ENCODE measurements around the gene NEMF. TPM values are rescaled to one million over a fixed set of nuclear protein-coding genes. Genes with fewer than 3 reads are reported as not detected.

Gene NEMF
- total RNA-seq, 1 experiment from 2014 or later, result 55.0 TPM

GRCh38 chr14:49770212-49770817, 82.3 kb downstream of the NEMF start:
- Mint-ChIP-seq H3K9me3 (ENCODE audit: unreplicated experiment) (no peaks in the 10 kb centered on the region), H3K36me3 (ENCODE audit: insufficient read depth, unreplicated experiment) (peaks cover 50% of the 10 kb centered on the region), H3K4me3 (ENCODE audit: unreplicated experiment) (peak overlapping the region; percentile 86), H3K27ac (ENCODE audit: low read depth, unreplicated experiment) (no peak overlapping the region), H3K27me3 (ENCODE audit: insufficient read depth, unreplicated experiment) (no peaks in the 10 kb centered on the region), H3K4me1 (ENCODE audit: insufficient read depth, unreplicated experiment) (peaks cover 18% of the 10 kb centered on the region)
- BruUV-seq (replicated peaks), result no TSS peak
- peak; percentile 18 for DNase-seq (ENCODE audit: unreplicated experiment)
- TF ChIP-seq CTCF (IDR thresholded peaks at IDR 0.05; ENCODE audit: unreplicated experiment), result no peak
- intact Hi-C loops (cut with micrococcal nuclease), result no loop called here
- ChIA-PET CTCF (interaction anchor here (1.1 to 5.7 kb wide), 5 partner anchors 14 to 309 kb away, joined by 3 to 42 read pairs (median 5); partner anchors contain the start of gene DNAAF2), POLR2A (interaction anchor here (0.6 to 8.0 kb wide), 9 partner anchors 10 to 185 kb away, joined by 3 to 207 read pairs (median 27); partner anchors contain the start of genes DNAAF2, LRR1, NEMF and RPS29)

GRCh38 chr14:49769581-49770211, 82.9 kb downstream of the NEMF start:
- ChIA-PET POLR2A (interaction anchor here (0.6 to 8.0 kb wide), 16 partner anchors 10 to 184 kb away, joined by 3 to 207 read pairs (median 6); partner anchors contain the start of genes DNAAF2, KLHDC1, LRR1 and MGAT2), CTCF (interaction anchor here (1.1 to 5.7 kb wide), 6 partner anchors 15 to 308 kb away, joined by 3 to 42 read pairs (median 4); partner anchors contain the start of genes DNAAF2 and LRR1)
- no TSS peak for BruUV-seq (replicated peaks)
- Mint-ChIP-seq H3K4me1 (ENCODE audit: insufficient read depth, unreplicated experiment) (peaks cover 18% of the 10 kb centered on the region), H3K4me3 (ENCODE audit: unreplicated experiment) (peak overlapping the region; percentile 86), H3K27me3 (ENCODE audit: insufficient read depth, unreplicated experiment) (no peaks in the 10 kb centered on the region), H3K27ac (ENCODE audit: low read depth, unreplicated experiment) (peak overlapping the region; percentile 98), H3K36me3 (ENCODE audit: insufficient read depth, unreplicated experiment) (peaks cover 44% of the 10 kb centered on the region), H3K9me3 (ENCODE audit: unreplicated experiment) (no peaks in the 10 kb centered on the region)
- no peak for DNase-seq (ENCODE audit: unreplicated experiment)
- no peak for TF ChIP-seq CTCF (IDR thresholded peaks at IDR 0.05; ENCODE audit: unreplicated experiment)
- intact Hi-C loops (cut with micrococcal nuclease), result loop anchor here (1.0 to 5.0 kb wide), 2 partner anchors 82 to 135 kb away; partner anchors contain the start of gene POLE2

GRCh38 chr14:49769171-49769570, 83.4 kb downstream of the NEMF start:
- intact Hi-C loops (cut with micrococcal nuclease), result loop anchor here (1.0 to 5.0 kb wide), 2 partner anchors 82 to 135 kb away; partner anchors contain the start of gene POLE2
- Mint-ChIP-seq H3K4me1 (ENCODE audit: insufficient read depth, unreplicated experiment) (peaks cover 18% of the 10 kb centered on the region), H3K36me3 (ENCODE audit: insufficient read depth, unreplicated experiment) (peaks cover 39% of the 10 kb centered on the region), H3K27ac (ENCODE audit: low read depth, unreplicated experiment) (peak overlapping the region; percentile 98), H3K27me3 (ENCODE audit: insufficient read depth, unreplicated experiment) (no peaks in the 10 kb centered on the region), H3K4me3 (ENCODE audit: unreplicated experiment) (peak overlapping the region; percentile 86), H3K9me3 (ENCODE audit: unreplicated experiment) (no peaks in the 10 kb centered on the region)
- TF ChIP-seq CTCF (IDR thresholded peaks at IDR 0.05; ENCODE audit: unreplicated experiment), result no peak
- ChIA-PET POLR2A (interaction anchor here (0.6 to 8.0 kb wide), 24 partner anchors 11 to 543 kb away, joined by 3 to 207 read pairs (median 6); partner anchors contain the start of genes DMAC2L, DNAAF2, KLHDC1 and L2HGDH), CTCF (interaction anchor here (0.6 to 5.7 kb wide), 6 partner anchors 15 to 279 kb away, joined by 3 to 42 read pairs (median 4); partner anchors contain the start of genes DNAAF2 and LRR1)
- BruUV-seq (replicated peaks), result TSS peak; percentile 46
- DNase-seq (ENCODE audit: unreplicated experiment), result peak; percentile 22
